ENCODE results near the gene UBAC2.
A peak's percentile ranks its signal among the peaks of the same experiment; 100 is the strongest.
"Not testable (repeated sequence)": the region's sequence is repeated elsewhere in the genome, so short reads cannot be mapped to it uniquely, and the experiment has no call there.

The UBAC2 gene

GRCh38 chr13:99393791-99394735 lies 193.4 kb downstream of the UBAC2 start:
- no peak for DNase-seq (ENCODE audit: low read depth)

GRCh38 chr13:99395436-99395835 lies 194.8 kb downstream of the UBAC2 start:
- no peak for DNase-seq (ENCODE audit: low read depth)

GRCh38 chr13:99396446-99396845 lies 195.8 kb downstream of the UBAC2 start:
- no peak for DNase-seq (ENCODE audit: low read depth)

GRCh38 chr13:99398071-99398470 lies 197.4 kb downstream of the UBAC2 start:
- DNase-seq (ENCODE audit: low read depth) = no peak

- DNase-seq (ENCODE audit: low read depth) = no peak
Observed at GRCh38 chr13:99398916-99399622, 198.4 kb downstream of the UBAC2 start.

- no peak for DNase-seq (ENCODE audit: low read depth)
Observed at GRCh38 chr13:99399623-99399974, 198.9 kb downstream of the UBAC2 start.

GRCh38 chr13:99403458-99403971 lies 202.9 kb downstream of the UBAC2 start:
- DNase-seq (ENCODE audit: low read depth) = no peak

- no peak for DNase-seq (ENCODE audit: low read depth)
Observed at GRCh38 chr13:99404005-99404755, 203.5 kb downstream of the UBAC2 start.

- no peak for DNase-seq (ENCODE audit: low read depth)
Observed at GRCh38 chr13:99405966-99406365, 205.3 kb downstream of the UBAC2 start.

- peak; percentile 12 for DNase-seq (ENCODE audit: low read depth)
Observed at GRCh38 chr13:99406799-99407201, 206.1 kb downstream of the UBAC2 start.

GRCh38 chr13:99407906-99408702 lies 207.4 kb downstream of the UBAC2 start:
- DNase-seq (ENCODE audit: low read depth) = no peak

- DNase-seq (ENCODE audit: low read depth) = no peak
Observed at GRCh38 chr13:99408703-99409000, 208.0 kb downstream of the UBAC2 start.

- DNase-seq (ENCODE audit: low read depth) = not testable (repeated sequence)
Observed at GRCh38 chr13:99409461-99410083, 208.9 kb downstream of the UBAC2 start.

- peak; percentile 27 for DNase-seq (ENCODE audit: low read depth)
Observed at GRCh38 chr13:99410646-99411475, 210.2 kb downstream of the UBAC2 start.

GRCh38 chr13:99412856-99413255 lies 212.2 kb downstream of the UBAC2 start:
- no peak for DNase-seq (ENCODE audit: low read depth)

- no peak for DNase-seq (ENCODE audit: low read depth)
Observed at GRCh38 chr13:99414048-99414995, 213.7 kb downstream of the UBAC2 start.

- DNase-seq (ENCODE audit: low read depth) = no peak
Observed at GRCh38 chr13:99415014-99415650, 214.5 kb downstream of the UBAC2 start.

GRCh38 chr13:99415851-99416331 lies 215.2 kb downstream of the UBAC2 start:
- no peak for DNase-seq (ENCODE audit: low read depth)
